OCI-LY7 (cell line): Measurements from ENCODE around the gene KDM2A. TPM values are rescaled to one million over a fixed set of nuclear protein-coding genes. Genes with fewer than 3 reads are reported as not detected.
A peak's percentile ranks its signal among the peaks of the same experiment; 100 is the strongest.

Experiments
- BruUV-seq: library from RNA; stranded (reverse); fragments of 400-500 nt; replicated peaks from 2 replicates; lab custom pipeline; 2021; lab: Mats Ljungman, UMichigan
- CTCF ChIA-PET: fragments of 300-600 bp; sonication (Branson Sonifier 250); formaldehyde crosslinking; loops from one replicate; lab custom pipeline; 2022; ENCODE audit warnings: antibody characterized with exemption; ENCODE audit not compliant: unreplicated experiment; lab: Charles Lee
- POLR2A ChIA-PET: fragments of 300-600 bp; sonication (Branson Sonifier 250); formaldehyde crosslinking; loops from one replicate; lab custom pipeline; 2022; ENCODE audit warnings: antibody characterized with exemption; lab: Charles Lee
- DNase-seq: peaks from one replicate; pipeline ENCODE4 v3.0.0-alpha.2; 2015; ENCODE audit warnings: low spot score
- H2AFZ ChIP-seq: fragments of 200-600 bp; sonication (generic), shearing (Covaris generic); 2 replicates; pipeline ENCODE4 v1.6.1; 2014; ENCODE audit warnings: mild to moderate bottlenecking, antibody characterized with exemption, low read length, moderate library complexity
- H3K27ac ChIP-seq: fragments of 200-600 bp; sonication (generic); 2 replicates; pipeline ENCODE4 v1.5.1; 2014; ENCODE audit warnings: mixed run types, low read depth, mild to moderate bottlenecking, moderate library complexity, low read length, inconsistent platforms; ENCODE audit not compliant: poor library complexity, severe bottlenecking
- H3K36me3 ChIP-seq: fragments of 200-600 bp; sonication (generic); 2 replicates; pipeline ENCODE4 v1.6.1; 2014; ENCODE audit warnings: mild to moderate bottlenecking, antibody characterized with exemption, low read length, moderate library complexity, mixed read lengths; ENCODE audit not compliant: insufficient read depth
- H3K4me1 ChIP-seq: fragments of 200-600 bp; sonication (generic); 2 replicates; pipeline ENCODE4 v1.5.1; 2014; ENCODE audit warnings: mild to moderate bottlenecking, low read length; ENCODE audit not compliant: insufficient read depth, poor library complexity, severe bottlenecking
- H3K4me2 ChIP-seq: fragments of 200-600 bp; sonication (generic); 2 replicates; pipeline ENCODE4 v1.6.1; 2014; ENCODE audit warnings: mild to moderate bottlenecking, low read length
- H3K4me3 ChIP-seq: fragments of 200-600 bp; sonication (generic); 2 replicates; pipeline ENCODE4 v1.5.1; 2014; ENCODE audit warnings: mild to moderate bottlenecking, low read depth, low read length; ENCODE audit not compliant: poor library complexity, severe bottlenecking
- H3K79me2 ChIP-seq: fragments of 200-600 bp; sonication (generic); 2 replicates; pipeline ENCODE4 v1.6.1; 2016; ENCODE audit warnings: low read depth, mild to moderate bottlenecking, low read length, moderate library complexity, mixed read lengths; ENCODE audit not compliant: insufficient read depth
- H3K9me2 ChIP-seq: fragments of 200-600 bp; sonication (generic); 2 replicates; pipeline ENCODE4 v1.6.1; 2016; ENCODE audit warnings: mild to moderate bottlenecking, low read length, mixed read lengths; ENCODE audit not compliant: insufficient read depth
- H3K9me3 ChIP-seq: fragments of 200-600 bp; sonication (generic); 2 replicates; pipeline ENCODE4 v1.6.1; 2014; ENCODE audit warnings: mild to moderate bottlenecking, mixed run types, low read length, mixed read lengths
- H4K20me1 ChIP-seq: fragments of 200-600 bp; sonication (generic); 2 replicates; pipeline ENCODE4 v1.6.1; 2014; ENCODE audit warnings: mild to moderate bottlenecking, antibody characterized with exemption, low read length, moderate library complexity, mixed read lengths; ENCODE audit not compliant: insufficient read depth
- EZH2phosphoT487 ChIP-seq: fragments of 200-600 bp; sonication (generic); IDR thresholded peaks from 2 replicates; pipeline ENCODE4 v1.6.1; 2018; ENCODE audit warnings: low read depth, borderline replicate concordance, mild to moderate bottlenecking, mixed run types, antibody characterized with exemption, low read length, moderate library complexity, mixed read lengths
- intact Hi-C: fragments of 100-400 bp; cut with micrococcal nuclease; formaldehyde crosslinking; loops from one replicate; pipeline ENCODE4 v1.10.0; 2022; ENCODE audit not compliant: unreplicated experiment
- total RNA-seq, 2 experiments: library from RNA; depleted of rRNA in 1 of 2; stranded (reverse); fragments of >200 nt in 1 of 2; shearing (Covaris generic) in 1 of 2; gene quantifications; 2 replicates each; pipeline ENCODE4 v1.2.3, GENCODE V29; 2014 to 2022
- TF ChIP-seq, protein P1 (sequence below): fragments of 200-600 bp; sonication (generic); conservative IDR thresholded peaks from 2 replicates; pipeline ENCODE4 v1.5.1; 2014; ENCODE audit warnings: mild to moderate bottlenecking, antibody characterized with exemption, low read length, moderate library complexity, mixed read lengths

KDM2A gene
- total RNA-seq, 2 experiments from 2014 or later, result 31.7 to 66.2 TPM

- Histone ChIP-seq H3K4me1 (peaks cover 75% of the 10 kb centered on the region), H3K4me2 (peak overlapping the region; percentile 75), H3K36me3 (peaks cover 95% of the 10 kb centered on the region), H3K27ac (peak overlapping the region; percentile 98), H3K9me3 (no peaks in the 10 kb centered on the region), H3K79me2 (peaks cover 79% of the 10 kb centered on the region), H4K20me1 (peaks cover 7% of the 10 kb centered on the region; the same call in 1 of the 2 replicates), H3K9me2 (no peaks in the 10 kb centered on the region), H2AFZ (no peak overlapping the region), H3K4me3 (peak overlapping the region; percentile 45)
- DNase-seq, result peak; percentile 62
- TF ChIP-seq, protein P1, sequence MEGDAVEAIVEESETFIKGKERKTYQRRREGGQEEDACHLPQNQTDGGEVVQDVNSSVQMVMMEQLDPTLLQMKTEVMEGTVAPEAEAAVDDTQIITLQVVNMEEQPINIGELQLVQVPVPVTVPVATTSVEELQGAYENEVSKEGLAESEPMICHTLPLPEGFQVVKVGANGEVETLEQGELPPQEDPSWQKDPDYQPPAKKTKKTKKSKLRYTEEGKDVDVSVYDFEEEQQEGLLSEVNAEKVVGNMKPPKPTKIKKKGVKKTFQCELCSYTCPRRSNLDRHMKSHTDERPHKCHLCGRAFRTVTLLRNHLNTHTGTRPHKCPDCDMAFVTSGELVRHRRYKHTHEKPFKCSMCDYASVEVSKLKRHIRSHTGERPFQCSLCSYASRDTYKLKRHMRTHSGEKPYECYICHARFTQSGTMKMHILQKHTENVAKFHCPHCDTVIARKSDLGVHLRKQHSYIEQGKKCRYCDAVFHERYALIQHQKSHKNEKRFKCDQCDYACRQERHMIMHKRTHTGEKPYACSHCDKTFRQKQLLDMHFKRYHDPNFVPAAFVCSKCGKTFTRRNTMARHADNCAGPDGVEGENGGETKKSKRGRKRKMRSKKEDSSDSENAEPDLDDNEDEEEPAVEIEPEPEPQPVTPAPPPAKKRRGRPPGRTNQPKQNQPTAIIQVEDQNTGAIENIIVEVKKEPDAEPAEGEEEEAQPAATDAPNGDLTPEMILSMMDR, result peak; percentile 60
- TF ChIP-seq EZH2phosphoT487, result no peak
- intact Hi-C loops, result loop anchor here (1.0 kb wide), 2 partner anchors 9 to 11 kb away; no protein-coding TSS in a partner anchor
- BruUV-seq, result no TSS peak
- ChIA-PET POLR2A (interaction anchor here (0.5 to 1.7 kb wide), 4 partner anchors 9 to 101 kb away, joined by 3 to 10 read pairs (median 4); partner anchors contain the start of genes ANKRD13D and POLD4), CTCF (interaction anchor here (1.2 to 2.0 kb wide), 2 partner anchors 9 to 12 kb away, joined by 3 to 6 read pairs; no protein-coding TSS in a partner anchor)
Measured at GRCh38 chr11:67276781-67277230, 157.7 kb downstream of the KDM2A start.

GRCh38 chr11:67277231-67277961 is 158.3 kb downstream of the KDM2A start:
- ChIA-PET CTCF (interaction anchor here (1.2 to 2.0 kb wide), 2 partner anchors 9 to 11 kb away, joined by 3 to 6 read pairs; no protein-coding TSS in a partner anchor), POLR2A (interaction anchor here (0.5 to 1.7 kb wide), 7 partner anchors 10 to 101 kb away, joined by 3 to 10 read pairs (median 4); partner anchors contain the start of genes ANKRD13D and POLD4)
- Histone ChIP-seq H3K27ac (peak overlapping the region; percentile 98), H2AFZ (no peak overlapping the region), H3K4me1 (peaks cover 69% of the 10 kb centered on the region), H3K4me3 (peak overlapping the region; percentile 61), H3K9me3 (no peaks in the 10 kb centered on the region), H3K9me2 (no peaks in the 10 kb centered on the region), H4K20me1 (peaks cover 7% of the 10 kb centered on the region; the same call in 1 of the 2 replicates), H3K79me2 (peaks cover 73% of the 10 kb centered on the region), H3K36me3 (peaks cover 95% of the 10 kb centered on the region), H3K4me2 (peak overlapping the region; percentile 90)
- no TSS peak for BruUV-seq
- intact Hi-C loops, result loop anchor here (1.0 kb wide), 2 partner anchors 9 to 11 kb away; no protein-coding TSS in a partner anchor
- DNase-seq, result peak; percentile 99
- no peak for TF ChIP-seq EZH2phosphoT487
- TF ChIP-seq, protein P1, result no peak; the same call in 1 of the 2 replicates
